RWPE2 (cell line): Measurements from ENCODE around the gene LRP2.

Experiments used
- ATAC-seq: fragments of 200-7000 bp; cut with Tn5 transposase; 3 replicates; pipeline ENCODE4 v1.9.1; 2021; ENCODE audit warnings: low read depth
- DNase-seq: peaks from one replicate; pipeline ENCODE4 v3.0.0-alpha.2; 2020; ENCODE audit warnings: low spot score
- H3K27ac ChIP-seq: fragments of 450-650 bp; 2 replicates; pipeline ENCODE4 v1.5.1; 2017; ENCODE audit warnings: mild to moderate bottlenecking; ENCODE audit not compliant: poor library complexity, severe bottlenecking
- H3K27me3 ChIP-seq: fragments of 250-450 bp; sonication (Bioruptor Pico); 2 replicates; pipeline ENCODE4 v1.5.1; 2021; ENCODE audit warnings: mild to moderate bottlenecking, moderate library complexity; ENCODE audit not compliant: insufficient read depth, poor library complexity, severe bottlenecking
- H3K36me3 ChIP-seq: fragments of 250-450 bp; sonication (Bioruptor Pico); 2 replicates; pipeline ENCODE4 v1.5.1; 2020; ENCODE audit warnings: low read depth, mild to moderate bottlenecking, moderate library complexity
- H3K4me1 ChIP-seq: fragments of 250-450 bp; sonication (Bioruptor Pico); 2 replicates; pipeline ENCODE4 v1.5.1; 2021; ENCODE audit warnings: mild to moderate bottlenecking, moderate library complexity; ENCODE audit not compliant: insufficient read depth, poor library complexity, severe bottlenecking
- H3K4me3 ChIP-seq: fragments of 250-450 bp; sonication (Bioruptor Pico); 2 replicates; pipeline ENCODE4 v1.5.1; 2021; ENCODE audit warnings: mild to moderate bottlenecking, moderate library complexity; ENCODE audit not compliant: severe bottlenecking
- H3K9me3 ChIP-seq: fragments of 250-450 bp; sonication (Bioruptor Pico); 2 replicates; pipeline ENCODE4 v1.5.1; 2021; ENCODE audit warnings: mild to moderate bottlenecking, moderate library complexity; ENCODE audit not compliant: severe bottlenecking
- TF ChIP-seq, protein P1 (sequence below): fragments of 450-650 bp; IDR thresholded peaks from one replicate; pipeline ENCODE4 v1.5.1; 2017; ENCODE audit warnings: mild to moderate bottlenecking, moderate library complexity; ENCODE audit not compliant: poor library complexity, severe bottlenecking

Gene LRP2

DNA sequence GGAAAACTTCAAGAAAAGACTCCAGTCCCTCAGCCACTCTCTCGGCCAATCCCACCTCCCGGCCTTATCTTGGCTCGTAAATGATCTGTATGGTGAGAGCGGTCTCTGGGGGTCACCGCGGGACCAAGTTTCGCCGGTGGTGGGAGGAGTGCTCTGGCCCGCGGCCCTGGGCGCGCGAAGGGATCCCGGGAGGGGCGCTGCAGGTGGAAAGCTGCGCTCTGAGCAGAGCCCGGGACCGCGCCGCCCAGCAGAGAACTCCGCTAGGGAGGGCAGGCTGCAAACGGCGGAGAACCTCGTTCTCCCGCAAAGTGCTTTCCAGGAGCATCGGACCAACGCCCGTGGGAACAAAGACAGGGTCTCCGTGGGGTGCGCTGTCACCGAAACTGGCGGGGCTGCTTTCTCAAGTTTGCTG, 622 bp downstream of the LRP2 start:
- TF ChIP-seq, protein P1, sequence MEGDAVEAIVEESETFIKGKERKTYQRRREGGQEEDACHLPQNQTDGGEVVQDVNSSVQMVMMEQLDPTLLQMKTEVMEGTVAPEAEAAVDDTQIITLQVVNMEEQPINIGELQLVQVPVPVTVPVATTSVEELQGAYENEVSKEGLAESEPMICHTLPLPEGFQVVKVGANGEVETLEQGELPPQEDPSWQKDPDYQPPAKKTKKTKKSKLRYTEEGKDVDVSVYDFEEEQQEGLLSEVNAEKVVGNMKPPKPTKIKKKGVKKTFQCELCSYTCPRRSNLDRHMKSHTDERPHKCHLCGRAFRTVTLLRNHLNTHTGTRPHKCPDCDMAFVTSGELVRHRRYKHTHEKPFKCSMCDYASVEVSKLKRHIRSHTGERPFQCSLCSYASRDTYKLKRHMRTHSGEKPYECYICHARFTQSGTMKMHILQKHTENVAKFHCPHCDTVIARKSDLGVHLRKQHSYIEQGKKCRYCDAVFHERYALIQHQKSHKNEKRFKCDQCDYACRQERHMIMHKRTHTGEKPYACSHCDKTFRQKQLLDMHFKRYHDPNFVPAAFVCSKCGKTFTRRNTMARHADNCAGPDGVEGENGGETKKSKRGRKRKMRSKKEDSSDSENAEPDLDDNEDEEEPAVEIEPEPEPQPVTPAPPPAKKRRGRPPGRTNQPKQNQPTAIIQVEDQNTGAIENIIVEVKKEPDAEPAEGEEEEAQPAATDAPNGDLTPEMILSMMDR: no peak
- H3K27ac ChIP-seq: no peak overlapping the region
- no peaks in the 10 kb centered on the region for H3K9me3 ChIP-seq
- no peaks in the 10 kb centered on the region for H3K36me3 ChIP-seq
- no peaks in the 10 kb centered on the region for H3K4me1 ChIP-seq
- ATAC-seq: peak; percentile 41
- peak overlapping the region; percentile 3 for H3K4me3 ChIP-seq
- H3K27me3 ChIP-seq: peaks cover 75% of the 10 kb centered on the region
- no peak for DNase-seq

DNA sequence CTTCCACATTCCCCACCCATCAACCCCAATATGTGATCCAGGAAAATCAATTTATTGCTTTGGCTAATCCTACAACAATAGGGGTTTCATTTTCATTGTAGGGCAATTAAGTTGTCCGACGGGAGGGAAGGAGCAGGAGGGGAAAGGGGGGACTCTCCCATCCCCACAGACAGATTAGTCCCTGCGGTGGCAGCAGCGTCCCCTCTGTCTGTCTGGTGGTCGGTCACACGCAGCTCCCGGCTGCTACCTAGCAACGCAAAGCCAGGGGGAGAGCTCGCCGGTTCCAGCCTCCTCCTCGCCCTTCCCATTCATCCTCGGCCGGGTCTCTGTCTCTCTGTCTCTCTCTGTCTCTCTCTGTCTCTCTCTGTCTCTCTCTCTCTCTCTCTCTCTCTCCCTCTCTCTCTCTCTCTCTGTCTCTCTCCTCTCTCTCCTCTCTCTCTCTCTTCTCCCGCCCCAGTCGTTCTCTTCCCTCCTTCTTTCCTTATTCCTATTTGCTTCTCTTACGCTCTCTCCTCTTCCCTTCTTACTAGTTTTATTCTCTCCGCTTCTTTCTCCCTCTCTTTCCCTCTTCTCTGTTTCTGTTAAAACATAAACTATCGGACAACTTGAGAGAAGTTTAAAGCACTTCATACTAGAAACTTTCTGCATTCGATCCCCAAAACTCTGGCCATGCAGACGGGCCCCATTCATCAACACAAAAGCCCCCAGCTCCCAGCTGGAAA, 1.2 kb downstream of the LRP2 start:
- TF ChIP-seq, protein P1: no peak
- DNase-seq (no peak), ATAC-seq (no peak)
- peaks cover 74% of the 10 kb centered on the region for H3K27me3 ChIP-seq
- H3K27ac ChIP-seq: no peak overlapping the region
- H3K36me3 ChIP-seq: no peaks in the 10 kb centered on the region
- H3K4me3 ChIP-seq: no peak overlapping the region
- H3K9me3 ChIP-seq: no peaks in the 10 kb centered on the region
- H3K4me1 ChIP-seq: no peaks in the 10 kb centered on the region

DNA sequence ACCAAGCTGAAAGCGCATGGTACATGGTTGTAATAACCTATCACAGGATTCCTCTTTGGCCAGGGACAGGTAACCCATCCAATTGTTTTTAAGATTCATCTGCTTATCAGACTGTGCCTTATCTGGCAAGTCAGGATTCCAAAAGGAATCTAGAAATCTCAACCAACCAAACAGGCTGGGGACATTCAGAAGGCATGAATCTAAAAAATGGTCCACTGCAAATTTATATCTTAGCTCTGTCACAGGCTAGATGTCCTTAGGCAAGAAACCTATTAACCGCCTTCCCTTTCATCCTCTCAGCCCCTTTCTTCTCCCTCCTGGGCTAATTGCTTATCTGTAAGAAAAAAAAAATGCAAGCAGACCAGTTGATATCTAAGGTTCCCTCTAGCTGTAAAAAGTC, 4.3 kb downstream of the LRP2 start:
- Histone ChIP-seq H3K36me3 (no peaks in the 10 kb centered on the region), H3K9me3 (no peaks in the 10 kb centered on the region), H3K27me3 (peaks cover 46% of the 10 kb centered on the region), H3K4me3 (no peak overlapping the region), H3K4me1 (no peaks in the 10 kb centered on the region), H3K27ac (no peak overlapping the region)
- no peak for ATAC-seq
- TF ChIP-seq, protein P1: no peak
- DNase-seq: no peak

DNA sequence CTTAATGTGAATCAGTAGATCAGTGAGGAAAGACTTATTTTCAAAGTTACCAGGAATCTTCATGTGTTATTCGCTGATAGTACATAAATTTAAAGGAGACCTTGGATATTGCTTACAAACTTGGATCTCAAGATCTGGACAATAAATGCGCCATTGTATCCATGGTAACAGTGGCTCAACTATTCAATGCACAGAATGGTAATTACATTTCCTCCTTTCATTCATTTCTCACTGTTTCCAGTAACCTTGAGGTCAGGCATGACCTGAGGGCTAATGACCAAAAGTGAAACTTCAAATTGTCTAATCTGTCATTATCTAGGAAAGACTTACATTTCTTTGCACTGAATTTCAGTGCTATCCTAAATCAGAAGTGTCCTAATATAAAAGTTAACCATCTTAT, 8.1 kb downstream of the LRP2 start:
- no peak for ATAC-seq
- TF ChIP-seq, protein P1: no peak
- no peaks in the 10 kb centered on the region for H3K9me3 ChIP-seq
- H3K36me3 ChIP-seq: no peaks in the 10 kb centered on the region
- no peak overlapping the region for H3K4me3 ChIP-seq
- peaks cover 10% of the 10 kb centered on the region for H3K27me3 ChIP-seq
- DNase-seq: no peak
- no peak overlapping the region for H3K27ac ChIP-seq
- no peaks in the 10 kb centered on the region for H3K4me1 ChIP-seq

DNA sequence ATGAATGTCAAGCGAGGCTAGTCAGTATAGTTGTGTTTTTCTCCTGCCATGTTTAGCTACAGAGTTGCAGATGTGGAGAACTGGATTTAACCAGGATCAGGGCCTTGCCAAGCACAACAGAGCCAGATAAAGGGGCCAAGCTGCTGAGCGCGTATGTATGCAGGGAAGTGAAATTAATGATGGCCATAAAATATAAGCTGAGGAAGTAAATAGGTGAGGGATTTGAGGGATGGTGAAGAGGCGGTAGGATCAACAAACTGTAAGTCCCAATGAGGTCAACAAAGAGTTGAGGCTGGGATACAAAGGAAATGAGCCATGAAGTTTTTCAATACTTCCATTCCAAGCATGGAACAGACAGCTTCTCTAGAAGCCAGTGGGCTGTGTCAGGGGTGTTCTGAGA, 10.6 kb downstream of the LRP2 start:
- Histone ChIP-seq H3K27ac (no peak overlapping the region), H3K9me3 (no peaks in the 10 kb centered on the region), H3K36me3 (no peaks in the 10 kb centered on the region), H3K4me1 (no peaks in the 10 kb centered on the region), H3K27me3 (peaks cover 3% of the 10 kb centered on the region), H3K4me3 (no peak overlapping the region)
- ATAC-seq (no peak), DNase-seq (no peak)
- TF ChIP-seq, protein P1: no peak
